Measurements from ENCODE around the gene SLC2A13.
A peak's percentile ranks its signal among the peaks of the same experiment; 100 is the strongest.
"Not testable (repeated sequence)": the region's sequence is repeated elsewhere in the genome, so short reads cannot be mapped to it uniquely, and the experiment has no call there.

Gene SLC2A13

GRCh38 chr12:39785814-39786213, 320.1 kb downstream of the SLC2A13 start:
- not testable (repeated sequence) for DNase-seq (ENCODE audit: low spot score in 2 of 2); H3K4me3 Mint-ChIP-seq; H3K9me3 Mint-ChIP-seq; H3K36me3 Mint-ChIP-seq; H3K4me1 Mint-ChIP-seq; H3K27ac Mint-ChIP-seq; ATAC-seq

- Mint-ChIP-seq H3K9me3 (peaks cover 4% of the 10 kb centered on the region), H3K36me3 (no peaks in the 10 kb centered on the region), H3K27ac (no peak overlapping the region), H3K4me1 (no peaks in the 10 kb centered on the region), H3K4me3 (no peak overlapping the region)
- DNase-seq (ENCODE audit: low spot score in 2 of 2), result no peak
- ATAC-seq, result peak; percentile 48
Measured at GRCh38 chr12:39782026-39782545, 323.8 kb downstream of the SLC2A13 start.

- H3K4me1 Mint-ChIP-seq, result no peaks in the 10 kb centered on the region
Measured at GRCh38 chr12:39780913-39781446, 324.9 kb downstream of the SLC2A13 start.

GRCh38 chr12:39780411-39780912, 325.4 kb downstream of the SLC2A13 start:
- peaks cover 4% of the 10 kb centered on the region for H3K9me3 Mint-ChIP-seq
- no peaks in the 10 kb centered on the region for H3K36me3 Mint-ChIP-seq
- H3K27ac Mint-ChIP-seq, result no peak overlapping the region
- no peak overlapping the region for H3K4me3 Mint-ChIP-seq
- no peak for ATAC-seq
- no peaks in the 10 kb centered on the region for H3K4me1 Mint-ChIP-seq
- no peak for DNase-seq (ENCODE audit: low spot score in 2 of 2)

More at GRCh38 chr12:39780913-39781446, 324.9 kb downstream of the SLC2A13 start:
- Mint-ChIP-seq H3K4me3 (no peak overlapping the region), H3K36me3 (no peaks in the 10 kb centered on the region), H3K27ac (no peak overlapping the region), H3K9me3 (peaks cover 4% of the 10 kb centered on the region)
- DNase-seq (ENCODE audit: low spot score in 2 of 2), result no peak
- ATAC-seq, result no peak

GRCh38 chr12:39779768-39780340, 326.0 kb downstream of the SLC2A13 start:
- Mint-ChIP-seq H3K27ac (no peak overlapping the region), H3K36me3 (no peaks in the 10 kb centered on the region), H3K9me3 (peaks cover 4% of the 10 kb centered on the region), H3K4me3 (no peak overlapping the region), H3K4me1 (no peaks in the 10 kb centered on the region)
- DNase-seq (ENCODE audit: low spot score in 2 of 2) (no peak), ATAC-seq (no peak)

GRCh38 chr12:39777465-39777864, 328.4 kb downstream of the SLC2A13 start:
- Mint-ChIP-seq H3K4me1 (no peaks in the 10 kb centered on the region), H3K9me3 (peaks cover 2% of the 10 kb centered on the region), H3K4me3 (no peak overlapping the region), H3K27ac (no peak overlapping the region), H3K36me3 (no peaks in the 10 kb centered on the region)
- DNase-seq (ENCODE audit: low spot score in 2 of 2), result no peak
- ATAC-seq, result no peak

GRCh38 chr12:39773266-39773665, 332.6 kb downstream of the SLC2A13 start:
- H3K36me3 Mint-ChIP-seq, result no peaks in the 10 kb centered on the region
- no peak overlapping the region for H3K4me3 Mint-ChIP-seq
- H3K9me3 Mint-ChIP-seq, result no peaks in the 10 kb centered on the region
- DNase-seq (ENCODE audit: low spot score in 2 of 2), result no peak
- H3K4me1 Mint-ChIP-seq, result no peaks in the 10 kb centered on the region
- no peak overlapping the region for H3K27ac Mint-ChIP-seq
- no peak for ATAC-seq

GRCh38 chr12:39772821-39773259, 333.0 kb downstream of the SLC2A13 start:
- no peak for ATAC-seq
- Mint-ChIP-seq H3K27ac (no peak overlapping the region), H3K4me3 (no peak overlapping the region), H3K9me3 (no peaks in the 10 kb centered on the region), H3K4me1 (no peaks in the 10 kb centered on the region), H3K36me3 (no peaks in the 10 kb centered on the region)
- DNase-seq (ENCODE audit: low spot score in 2 of 2), result no peak

GRCh38 chr12:39771456-39771855, 334.4 kb downstream of the SLC2A13 start:
- Mint-ChIP-seq H3K4me1 (no peaks in the 10 kb centered on the region), H3K4me3 (no peak overlapping the region), H3K9me3 (no peaks in the 10 kb centered on the region), H3K36me3 (no peaks in the 10 kb centered on the region), H3K27ac (no peak overlapping the region)
- ATAC-seq, result no peak
- no peak for DNase-seq (ENCODE audit: low spot score in 2 of 2)

- Mint-ChIP-seq H3K36me3 (no peaks in the 10 kb centered on the region), H3K9me3 (no peaks in the 10 kb centered on the region), H3K4me1 (no peaks in the 10 kb centered on the region), H3K27ac (no peak overlapping the region), H3K4me3 (no peak overlapping the region)
- DNase-seq (ENCODE audit: low spot score in 2 of 2) (no peak), ATAC-seq (peak; percentile 45)
Measured at GRCh38 chr12:39764944-39765560, 340.8 kb downstream of the SLC2A13 start.

GRCh38 chr12:39763890-39764169, 342.1 kb downstream of the SLC2A13 start:
- ATAC-seq, result no peak
- H3K4me3 Mint-ChIP-seq, result no peak overlapping the region
- no peak for DNase-seq (ENCODE audit: low spot score in 2 of 2)
- no peaks in the 10 kb centered on the region for H3K36me3 Mint-ChIP-seq
- no peaks in the 10 kb centered on the region for H3K4me1 Mint-ChIP-seq
- no peak overlapping the region for H3K27ac Mint-ChIP-seq
- H3K9me3 Mint-ChIP-seq, result no peaks in the 10 kb centered on the region

- ATAC-seq, result no peak
- Mint-ChIP-seq H3K4me1 (no peaks in the 10 kb centered on the region), H3K4me3 (no peak overlapping the region), H3K27ac (no peak overlapping the region), H3K9me3 (no peaks in the 10 kb centered on the region), H3K36me3 (no peaks in the 10 kb centered on the region)
- DNase-seq (ENCODE audit: low spot score in 2 of 2), result no peak
Measured at GRCh38 chr12:39763071-39763889, 342.6 kb downstream of the SLC2A13 start.

GRCh38 chr12:39755478-39755877, 350.4 kb downstream of the SLC2A13 start:
- Mint-ChIP-seq H3K4me1 (no peaks in the 10 kb centered on the region), H3K27ac (no peak overlapping the region), H3K4me3 (no peak overlapping the region), H3K9me3 (no peaks in the 10 kb centered on the region), H3K36me3 (no peaks in the 10 kb centered on the region)
- DNase-seq (ENCODE audit: low spot score in 2 of 2) (no peak), ATAC-seq (no peak)

- no peaks in the 10 kb centered on the region for H3K9me3 Mint-ChIP-seq
- H3K36me3 Mint-ChIP-seq, result no peaks in the 10 kb centered on the region
- H3K4me3 Mint-ChIP-seq, result no peak overlapping the region
- no peaks in the 10 kb centered on the region for H3K4me1 Mint-ChIP-seq
- no peak for DNase-seq (ENCODE audit: low spot score in 2 of 2)
- no peak overlapping the region for H3K27ac Mint-ChIP-seq
- ATAC-seq, result no peak
Measured at GRCh38 chr12:39752482-39753137, 353.3 kb downstream of the SLC2A13 start.

- DNase-seq (ENCODE audit: low spot score in 2 of 2); H3K4me1 Mint-ChIP-seq; H3K4me3 Mint-ChIP-seq; H3K9me3 Mint-ChIP-seq; H3K36me3 Mint-ChIP-seq; ATAC-seq; H3K27ac Mint-ChIP-seq: not testable (repeated sequence)
Measured at GRCh38 chr12:39746151-39746550, 359.7 kb downstream of the SLC2A13 start.

Measured in stimulated activated effector memory CD8-positive, alpha-beta T cell treated with anti-CD3 and anti-CD28 coated beads, Interleukin-12 subunit alpha, Interleukin-12 subunit beta, amount 100 ng/mL, for 72 hours (primary cell).